GM23338 (cell line): ENCODE data around the gene COG2. TPM values are rescaled to one million over a fixed set of nuclear protein-coding genes. Genes with fewer than 3 reads are reported as not detected.

ENCODE experiments used
- ATAC-seq: fragments of 200-7000 bp; cut with Tn5 transposase; 3 replicates; pipeline ENCODE4 v1.9.1; 2020
- DNase-seq: peaks from one replicate; pipeline ENCODE4 v3.0.0-alpha.2; 2015; ENCODE audit warnings: low spot score
- H2AFZ ChIP-seq: fragments of 200-600 bp; sonication (generic); 2 replicates; pipeline ENCODE4 v1.8.0; 2016; ENCODE audit warnings: antibody characterized with exemption, mild to moderate bottlenecking, moderate library complexity
- H3F3A ChIP-seq: fragments of 200-600 bp; sonication (generic); replicated peaks from 2 replicates; pipeline ENCODE4 v1.8.0; 2017; ENCODE audit warnings: antibody characterized with exemption, mixed run types, low read depth
- H3K27ac ChIP-seq: fragments of 200-600 bp; sonication (generic); 2 replicates; pipeline ENCODE4 v1.6.1; 2016; ENCODE audit warnings: low read depth
- H3K27me3 ChIP-seq: fragments of 200-600 bp; sonication (generic); 2 replicates; pipeline ENCODE4 v1.8.0; 2016; ENCODE audit warnings: mild to moderate bottlenecking, mixed run types, moderate library complexity; ENCODE audit not compliant: insufficient read depth
- H3K36me3 ChIP-seq: fragments of 200-600 bp; sonication (generic); 2 replicates; pipeline ENCODE4 v1.8.0; 2016; ENCODE audit warnings: mild to moderate bottlenecking; ENCODE audit not compliant: insufficient read depth
- H3K4me1 ChIP-seq: fragments of 200-600 bp; sonication (generic); 2 replicates; pipeline ENCODE4 v1.8.0; 2016; ENCODE audit warnings: mild to moderate bottlenecking, moderate library complexity; ENCODE audit not compliant: insufficient read depth
- H3K4me2 ChIP-seq: fragments of 200-600 bp; sonication (generic); 2 replicates; pipeline ENCODE4 v1.7.1; 2017; ENCODE audit warnings: mixed run types
- H3K4me3 ChIP-seq: fragments of 200-600 bp; sonication (generic); 2 replicates; pipeline ENCODE4 v1.6.1; 2016; ENCODE audit warnings: mixed run types
- H3K79me2 ChIP-seq: fragments of 200-600 bp; sonication (generic); replicated peaks from 2 replicates; pipeline ENCODE4 v1.8.0; 2017; ENCODE audit warnings: mild to moderate bottlenecking; ENCODE audit not compliant: insufficient read depth
- H3K9me2 ChIP-seq: fragments of 200-600 bp; sonication (generic); 2 replicates; pipeline ENCODE4 v1.8.0; 2017; ENCODE audit not compliant: insufficient read depth
- H4K20me1 ChIP-seq: fragments of 200-600 bp; sonication (generic); replicated peaks from 2 replicates; pipeline ENCODE4 v1.8.0; 2017; ENCODE audit warnings: mild to moderate bottlenecking; ENCODE audit not compliant: insufficient read depth
- H3K27ac Mint-ChIP-seq: 2 replicates; pipeline ENCODE4 v1.8.0; 2020; ENCODE audit warnings: inconsistent platforms, mild to moderate bottlenecking, moderate library complexity, mixed read lengths
- H3K27me3 Mint-ChIP-seq: 3 replicates; pipeline ENCODE4 v1.8.0; 2022; ENCODE audit warnings: low read depth, mild to moderate bottlenecking, moderate library complexity, mixed read lengths, inconsistent platforms; ENCODE audit not compliant: insufficient read depth, poor library complexity
- H3K36me3 Mint-ChIP-seq: 3 replicates; pipeline ENCODE4 v1.8.0; 2021; ENCODE audit warnings: low read depth, mild to moderate bottlenecking, inconsistent platforms, moderate library complexity, mixed read lengths
- H3K4me1 Mint-ChIP-seq: 3 replicates; pipeline ENCODE4 v1.8.0; 2020; ENCODE audit warnings: mild to moderate bottlenecking, inconsistent platforms, mixed read lengths
- H3K4me3 Mint-ChIP-seq: 3 replicates; pipeline ENCODE4 v1.8.0; 2021; ENCODE audit warnings: moderate library complexity, mild to moderate bottlenecking, inconsistent platforms, mixed read lengths
- H3K9me3 Mint-ChIP-seq: 3 replicates; pipeline ENCODE4 v1.8.0; 2020; ENCODE audit warnings: moderate library complexity, mild to moderate bottlenecking, inconsistent platforms, mixed read lengths
- CTCF ChIP-seq, 2 experiments: fragments of 200-600 bp in 1 of 2; sonication (generic) in 1 of 2; conservative IDR thresholded peaks; 2 replicates each; pipeline versions ENCODE4 v1.5.1 to v1.6.1; 2016 to 2017; ENCODE audit warnings: antibody characterized with exemption in 2 of 2, low read depth in 2 of 2, mild to moderate bottlenecking in 2 of 2, moderate library complexity in 1 of 2
- EZH2 ChIP-seq: fragments of 200-600 bp; sonication (generic); IDR thresholded peaks from one replicate; pipeline ENCODE4 v1.8.0; 2017; ENCODE audit warnings: antibody characterized with exemption, mild to moderate bottlenecking, low read depth; ENCODE audit not compliant: unreplicated experiment
- EZH2phosphoT487 ChIP-seq: fragments of 200-600 bp; sonication (generic); IDR thresholded peaks from one replicate; pipeline ENCODE4 v1.8.1; 2018; ENCODE audit warnings: antibody characterized with exemption; ENCODE audit not compliant: unreplicated experiment
- JUNB ChIP-seq: IDR thresholded peaks from one replicate; pipeline ENCODE4 v1.6.1; 2016; ENCODE audit warnings: antibody characterized with exemption; ENCODE audit not compliant: unreplicated experiment
- NANOG ChIP-seq: IDR thresholded peaks from 2 replicates; pipeline ENCODE4 v1.6.1; 2016; ENCODE audit warnings: antibody characterized with exemption, borderline replicate concordance
- POLR2AphosphoS5 ChIP-seq: IDR thresholded peaks from 2 replicates; pipeline ENCODE4 v1.6.1; 2016; ENCODE audit warnings: antibody characterized with exemption, low read depth
- ZNF114 ChIP-seq: fragments of 250-450 bp; sonication (Bioruptor Pico); IDR thresholded peaks from 2 replicates; pipeline ENCODE4 v1.5.0; 2020; ENCODE audit warnings: mild to moderate bottlenecking, moderate library complexity
- ZNF331 ChIP-seq: fragments of 250-450 bp; sonication (Bioruptor Pico); IDR thresholded peaks from 2 replicates; pipeline ENCODE4 v1.5.0; 2020; ENCODE audit warnings: low read depth, mild to moderate bottlenecking, moderate library complexity
- ZNF462 ChIP-seq: fragments of 250-450 bp; sonication (Bioruptor Pico); IDR thresholded peaks from 2 replicates; pipeline ENCODE4 v1.5.0; 2020; ENCODE audit warnings: mild to moderate bottlenecking, moderate library complexity
- polyA plus RNA-seq: library from polyadenylated mRNA; unstranded; fragments of >200 nt; fragmentation: Nextera tagmentation; extraction: Ambion mirVana; gene quantifications from 2 replicates; pipeline ENCODE4 v1.2.1, GENCODE V29; 2016
- total RNA-seq: library from RNA; depleted of rRNA; stranded (reverse); fragments of >200 nt; shearing (Covaris generic); gene quantifications from 2 replicates; pipeline ENCODE4 v1.2.3, GENCODE V29; 2014

COG2 gene
- total and polyA plus RNA-seq, 2 experiments from 2014 or later: 35.8 to 38.5 TPM

- TF ChIP-seq ZNF331 (CRISPR knock-in tag) (no peak), ZNF114 (CRISPR knock-in tag) (no peak), NANOG (no peak), ZNF462 (CRISPR knock-in tag) (no peak)
These were observed 23.7 kb upstream of the COG2 start (continued) for GRCh38 chr1:230618537-230618936.

GRCh38 chr1:230620649-230621323 lies 21.5 kb upstream of the COG2 start:
- Histone ChIP-seq H3K4me2 (no peak overlapping the region), H3K4me1 (peaks cover 4% of the 10 kb centered on the region; the same call in 1 of the 2 replicates), H3K9me2 (peaks cover 5% of the 10 kb centered on the region; the same call in 1 of the 2 replicates), H3F3A (no peaks in the 10 kb centered on the region), H3K79me2 (no peaks in the 10 kb centered on the region), H2AFZ (no peak overlapping the region), H3K36me3 (0 out of 2 replicates have a peak, but pooled peaks cover 3% of the 10 kb centered on the region), H3K27ac (no peak overlapping the region), H3K4me3 (no peak overlapping the region), H3K27me3 (no peaks in the 10 kb centered on the region), H4K20me1 (no peaks in the 10 kb centered on the region)
- peaks cover 4% of the 10 kb centered on the region for H3K27me3 Mint-ChIP-seq
- no peak overlapping the region for H3K4me3 Mint-ChIP-seq
- peaks cover 5% of the 10 kb centered on the region; the same call in 1 of the 3 replicates for H3K36me3 Mint-ChIP-seq
- ATAC-seq (no peak), DNase-seq (no peak)
- no peak overlapping the region for H3K27ac Mint-ChIP-seq
- peaks cover 5% of the 10 kb centered on the region for H3K4me1 Mint-ChIP-seq
- H3K9me3 Mint-ChIP-seq: peaks cover 4% of the 10 kb centered on the region; the same call in 2 of the 3 replicates
- no peak for TF ChIP-seq EZH2phosphoT487
- no peak for TF ChIP-seq JUNB
- TF ChIP-seq EZH2: no peak
- no peak for TF ChIP-seq POLR2AphosphoS5
- no peak for TF ChIP-seq CTCF (conservative IDR thresholded peaks at IDR 0.05; ENCODE audit: low read depth in 2 of 2)
